HepG2 (cell line): ENCODE data around the gene CDKL2. TPM values are rescaled to one million over a fixed set of nuclear protein-coding genes. Genes with fewer than 3 reads are reported as not detected.

Experiments used
- ATAC-seq: fragments of 200-7000 bp; cut with Tn5 transposase; 3 replicates; pipeline ENCODE4 v1.9.1; 2020; ENCODE audit warnings: mild to moderate bottlenecking, moderate library complexity
- BruUV-seq: library from RNA; stranded (reverse); fragments of 400-500 nt; replicated peaks from 2 replicates; lab custom pipeline; 2021; lab: Mats Ljungman, UMichigan
- CTCF ChIA-PET: fragments of 300-600 bp; formaldehyde crosslinking; extraction: SDS; loops from one replicate; lab custom pipeline; 2021; ENCODE audit warnings: low total read pairs, inconsistent platforms, low intra/inter-chr PET ratio; lab: Yijun Ruan, JAX
- POLR2A ChIA-PET: fragments of 350-600 bp; sonication (Branson Sonifier 250); formaldehyde crosslinking; loops from one replicate; lab custom pipeline; 2020; ENCODE audit warnings: antibody characterized with exemption, inconsistent platforms; lab: Yijun Ruan, JAX
- DNase-seq: peaks from one replicate; pipeline ENCODE4 v3.0.0-alpha.2; 2015; ENCODE audit warnings: low spot score
- FAIRE-seq: peaks from 3 replicates; lab custom pipeline; 2011; peaks lifted over from hg19 to GRCh38; lab: Jason Lieb, UNC
- H2AFZ ChIP-seq: one replicate; pipeline ENCODE4 v1.6.1; 2011; ENCODE audit warnings: low read length, inconsistent platforms
- H3K27ac ChIP-seq: fragments of 300-600 bp; 3 replicates; pipeline ENCODE4 v1.8.0; 2011; ENCODE audit warnings: mixed run types, mild to moderate bottlenecking, mixed read lengths, low read length, inconsistent platforms; ENCODE audit not compliant: insufficient read depth; ENCODE audit errors: extremely low read length
- H3K27me3 ChIP-seq, 2 experiments: fragments of 200-600 bp in 1 of 2; 2 replicates in 1 of 2; 3 replicates in 1 of 2; pipeline versions ENCODE4 v1.6.0 to v1.8.0; 2011; ENCODE audit warnings: low read length in 2 of 2, mild to moderate bottlenecking in 2 of 2, moderate library complexity in 2 of 2, inconsistent platforms in 1 of 2; ENCODE audit not compliant: insufficient read depth in 2 of 2, control insufficient read depth in 1 of 2
- H3K36me3 ChIP-seq, 2 experiments: fragments of 200-600 bp in 1 of 2; replicated peaks in 1 of 2; 2 replicates in 1 of 2; 3 replicates in 1 of 2; pipeline versions ENCODE4 v1.5.1 to v1.8.0; 2011; ENCODE audit warnings: low read length in 2 of 2, inconsistent platforms in 1 of 2; ENCODE audit not compliant: insufficient read depth in 2 of 2, control insufficient read depth in 1 of 2
- H3K4me1 ChIP-seq: 2 replicates; pipeline ENCODE4 v1.5.1; 2012; ENCODE audit warnings: low read length, inconsistent platforms; ENCODE audit not compliant: insufficient read depth
- H3K4me2 ChIP-seq: 2 replicates; pipeline ENCODE4 v1.6.0; 2011; ENCODE audit warnings: low read depth, low read length, inconsistent platforms
- H3K4me3 ChIP-seq, 3 experiments: fragments of 200-600 bp in 1 of 3; sonication (generic), shearing (Covaris generic) in 1 of 3; replicated peaks in 1 of 3; 2 replicates each; pipeline ENCODE4 v1.5.1; 2011 to 2016; ENCODE audit warnings: low read length in 3 of 3, inconsistent platforms in 2 of 3, low read depth in 2 of 3, mild to moderate bottlenecking in 2 of 3, control low read depth in 1 of 3, mixed read lengths in 1 of 3; ENCODE audit not compliant: insufficient read depth in 1 of 3
- H3K79me2 ChIP-seq: one replicate; pipeline ENCODE4 v1.6.1; 2011; ENCODE audit warnings: low read length, inconsistent platforms; ENCODE audit not compliant: insufficient read depth
- H3K9ac ChIP-seq: 2 replicates; pipeline ENCODE4 v1.6.0; 2011; ENCODE audit warnings: mild to moderate bottlenecking, low read depth, low read length, inconsistent platforms; ENCODE audit not compliant: insufficient read depth
- H3K9me3 ChIP-seq: 2 replicates; pipeline ENCODE4 v1.5.1; 2012; ENCODE audit warnings: mild to moderate bottlenecking, low read length
- H4K20me1 ChIP-seq: 2 replicates; pipeline ENCODE4 v1.6.0; 2011; ENCODE audit warnings: inconsistent platforms, mild to moderate bottlenecking, low read length, moderate library complexity; ENCODE audit not compliant: insufficient read depth
- FOXP4 ChIP-seq: sonication (generic); formaldehyde crosslinking; IDR thresholded peaks from 2 replicates; pipeline ENCODE4 v1.4.0; 2020; ENCODE audit warnings: missing genetic modification reagents
- HNRNPL ChIP-seq: fragments of 200-400 bp; formaldehyde crosslinking; IDR thresholded peaks from 2 replicates; pipeline ENCODE4 v1.6.1; 2017; ENCODE audit warnings: mild to moderate bottlenecking, low read depth, low read length
- MIER3 ChIP-seq: IDR thresholded peaks from 2 replicates; pipeline ENCODE4 v1.6.1; 2016; ENCODE audit warnings: missing compliant biosample characterization, borderline replicate concordance
- PREB ChIP-seq: sonication (generic); formaldehyde crosslinking; IDR thresholded peaks from 2 replicates; pipeline ENCODE4 v1.4.0; 2020; ENCODE audit warnings: missing genetic modification reagents
- RNF2 ChIP-seq: fragments of 450-650 bp; conservative IDR thresholded peaks from 2 replicates; pipeline ENCODE4 v1.6.1; 2016; ENCODE audit warnings: low read depth
- SIN3B ChIP-seq: fragments of 150-350 bp; IDR thresholded peaks from 2 replicates; pipeline ENCODE4 v1.6.1; 2014; ENCODE audit warnings: low read length
- WGBS: methylation state at CpG from one replicate; pipeline ENCODE4 v1.1.6; 2017; ENCODE audit warnings: low lambda C conversion rate; 5-methylcytosine and 5-hydroxymethylcytosine counted together
- in situ Hi-C: cut with HindIII; loops from 2 replicates; pipeline ENCODE4 v1.10.0; 2017; ENCODE audit warnings: low pct_unique_long_range_greater_than_20kb; ENCODE audit not compliant: extremely low pct_ligation_motif_present
- intact Hi-C: fragments of 100-400 bp; cut with micrococcal nuclease; formaldehyde crosslinking; loops from one replicate; pipeline ENCODE4 v1.10.0; 2022; ENCODE audit not compliant: unreplicated experiment
- polyA plus RNA-seq, 8 experiments: library from polyadenylated mRNA; depleted of rRNA in 3 of 8; stranded (reverse) in 7 of 8; unstranded in 1 of 8; fragments of >200 nt; fragmentation: Illumina TruSeq in 4 of 8; extraction: Trizol in 4 of 8; gene quantifications; 2 replicates each; pipeline versions ENCODE4 v1.2.1 to v1.2.3, GENCODE V29; 2011 to 2016; ENCODE audit warnings: low read depth in 4 of 8, missing spikeins in 1 of 8, mixed read lengths in 1 of 8; ENCODE audit not compliant: insufficient read depth in 1 of 8
- total RNA-seq, 5 experiments: library from RNA; depleted of rRNA; stranded (reverse); fragments of >200 nt; fragmentation: Illumina TruSeq; extraction: Trizol; gene quantifications; 2 replicates each; pipeline ENCODE4 v1.2.3, GENCODE V29; 2016; ENCODE audit warnings: low read depth in 1 of 5
- TF ChIP-seq, protein P1 (sequence below): sonication (generic); formaldehyde crosslinking; IDR thresholded peaks from 2 replicates; pipeline ENCODE4 v1.5.1; 2020; ENCODE audit warnings: missing genetic modification reagents, mild to moderate bottlenecking, borderline replicate concordance
- TF ChIP-seq, protein P2 (sequence below): sonication (generic); formaldehyde crosslinking; IDR thresholded peaks from 2 replicates; pipeline ENCODE4 v1.5.0; 2020; ENCODE audit warnings: mild to moderate bottlenecking, missing genetic modification reagents, moderate library complexity
- TF ChIP-seq, protein P3 (sequence below): sonication (generic); formaldehyde crosslinking; IDR thresholded peaks from 2 replicates; pipeline ENCODE4 v1.5.1; 2020; ENCODE audit warnings: mild to moderate bottlenecking, moderate library complexity, missing genetic modification reagents
- TF ChIP-seq, protein P4 (sequence below): sonication (generic); formaldehyde crosslinking; IDR thresholded peaks from 2 replicates; pipeline ENCODE4 v1.4.0; 2020; ENCODE audit warnings: missing genetic modification reagents, mild to moderate bottlenecking, borderline replicate concordance

The CDKL2 gene
- total and polyA plus RNA-seq, 2 of the 13 experiments (the other 11 are each of a cell fraction or from before 2014, with no cell fraction given), result not detected

DNA sequence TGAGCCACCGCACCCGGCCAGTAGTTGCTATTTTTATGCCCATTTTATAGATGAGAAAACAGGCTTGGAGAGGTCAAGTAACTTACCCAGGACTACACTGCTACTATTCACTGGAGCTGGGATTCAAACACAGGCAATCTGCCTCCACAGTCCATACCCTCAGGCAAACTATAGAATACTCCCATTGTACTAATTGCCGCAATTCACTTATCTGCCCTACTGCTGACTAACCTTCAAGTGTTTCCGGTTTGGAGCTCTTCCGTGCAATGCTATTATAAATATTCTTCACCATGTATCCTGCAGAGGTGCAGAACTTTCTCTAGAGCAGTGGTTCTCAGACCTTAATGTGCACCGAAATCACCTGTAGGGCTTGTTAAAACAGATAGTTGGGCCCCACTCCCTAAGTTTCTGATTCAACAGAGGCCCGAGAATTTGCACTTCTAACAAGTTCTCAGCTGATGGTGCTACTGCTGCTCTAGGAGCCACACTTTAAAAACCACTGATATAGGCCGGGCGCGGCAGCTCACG lies 44.7 kb upstream of the CDKL2 start:
- intact Hi-C loops (no loop called here), in situ Hi-C loops (no loop called here)
- H4K20me1 ChIP-seq, result peaks cover 24% of the 10 kb centered on the region
- peaks cover 36% of the 10 kb centered on the region for H3K79me2 ChIP-seq
- no peak overlapping the region for H3K4me2 ChIP-seq
- no peak overlapping the region for H3K27ac ChIP-seq
- no peaks in the 10 kb centered on the region for H3K9me3 ChIP-seq
- BruUV-seq, result no TSS peak
- FAIRE-seq, result no peak
- no peak overlapping the region for H3K9ac ChIP-seq
- no peak overlapping the region for H2AFZ ChIP-seq
- WGBS, result 100% methylated on average over 11 of the region's 11 CpGs
- H3K4me1 ChIP-seq, result peaks cover 23% of the 10 kb centered on the region
- H3K4me3 ChIP-seq, result no peak overlapping the region
- H3K27me3 ChIP-seq, result no peaks in the 10 kb centered on the region; a peak in 1 of 5 replicates
- ChIA-PET CTCF (no interaction called here), POLR2A (interaction anchor here (0.9 to 1.6 kb wide), 2 partner anchors 48 to 49 kb away, joined by 3 to 6 read pairs; partner anchors contain the start of gene USO1)
- no peaks in the 10 kb centered on the region for H3K36me3 ChIP-seq
- ATAC-seq, result no peak
- no peak for DNase-seq
- TF ChIP-seq HNRNPL (no peak), RNF2 (no peak), PREB (CRISPR knock-in tag) (no peak), FOXP4 (CRISPR knock-in tag) (no peak), MIER3 (no peak), SIN3B (no peak)
- TF ChIP-seq, protein P1, sequence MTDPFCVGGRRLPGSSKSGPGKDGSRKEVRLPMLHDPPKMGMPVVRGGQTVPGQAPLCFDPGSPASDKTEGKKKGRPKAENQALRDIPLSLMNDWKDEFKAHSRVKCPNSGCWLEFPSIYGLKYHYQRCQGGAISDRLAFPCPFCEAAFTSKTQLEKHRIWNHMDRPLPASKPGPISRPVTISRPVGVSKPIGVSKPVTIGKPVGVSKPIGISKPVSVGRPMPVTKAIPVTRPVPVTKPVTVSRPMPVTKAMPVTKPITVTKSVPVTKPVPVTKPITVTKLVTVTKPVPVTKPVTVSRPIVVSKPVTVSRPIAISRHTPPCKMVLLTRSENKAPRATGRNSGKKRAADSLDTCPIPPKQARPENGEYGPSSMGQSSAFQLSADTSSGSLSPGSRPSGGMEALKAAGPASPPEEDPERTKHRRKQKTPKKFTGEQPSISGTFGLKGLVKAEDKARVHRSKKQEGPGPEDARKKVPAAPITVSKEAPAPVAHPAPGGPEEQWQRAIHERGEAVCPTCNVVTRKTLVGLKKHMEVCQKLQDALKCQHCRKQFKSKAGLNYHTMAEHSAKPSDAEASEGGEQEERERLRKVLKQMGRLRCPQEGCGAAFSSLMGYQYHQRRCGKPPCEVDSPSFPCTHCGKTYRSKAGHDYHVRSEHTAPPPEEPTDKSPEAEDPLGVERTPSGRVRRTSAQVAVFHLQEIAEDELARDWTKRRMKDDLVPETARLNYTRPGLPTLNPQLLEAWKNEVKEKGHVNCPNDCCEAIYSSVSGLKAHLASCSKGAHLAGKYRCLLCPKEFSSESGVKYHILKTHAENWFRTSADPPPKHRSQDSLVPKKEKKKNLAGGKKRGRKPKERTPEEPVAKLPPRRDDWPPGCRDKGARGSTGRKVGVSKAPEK (CRISPR knock-in tag), result no peak
- TF ChIP-seq, protein P2, sequence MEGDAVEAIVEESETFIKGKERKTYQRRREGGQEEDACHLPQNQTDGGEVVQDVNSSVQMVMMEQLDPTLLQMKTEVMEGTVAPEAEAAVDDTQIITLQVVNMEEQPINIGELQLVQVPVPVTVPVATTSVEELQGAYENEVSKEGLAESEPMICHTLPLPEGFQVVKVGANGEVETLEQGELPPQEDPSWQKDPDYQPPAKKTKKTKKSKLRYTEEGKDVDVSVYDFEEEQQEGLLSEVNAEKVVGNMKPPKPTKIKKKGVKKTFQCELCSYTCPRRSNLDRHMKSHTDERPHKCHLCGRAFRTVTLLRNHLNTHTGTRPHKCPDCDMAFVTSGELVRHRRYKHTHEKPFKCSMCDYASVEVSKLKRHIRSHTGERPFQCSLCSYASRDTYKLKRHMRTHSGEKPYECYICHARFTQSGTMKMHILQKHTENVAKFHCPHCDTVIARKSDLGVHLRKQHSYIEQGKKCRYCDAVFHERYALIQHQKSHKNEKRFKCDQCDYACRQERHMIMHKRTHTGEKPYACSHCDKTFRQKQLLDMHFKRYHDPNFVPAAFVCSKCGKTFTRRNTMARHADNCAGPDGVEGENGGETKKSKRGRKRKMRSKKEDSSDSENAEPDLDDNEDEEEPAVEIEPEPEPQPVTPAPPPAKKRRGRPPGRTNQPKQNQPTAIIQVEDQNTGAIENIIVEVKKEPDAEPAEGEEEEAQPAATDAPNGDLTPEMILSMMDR (CRISPR knock-in tag), result no peak
- TF ChIP-seq, protein P3, sequence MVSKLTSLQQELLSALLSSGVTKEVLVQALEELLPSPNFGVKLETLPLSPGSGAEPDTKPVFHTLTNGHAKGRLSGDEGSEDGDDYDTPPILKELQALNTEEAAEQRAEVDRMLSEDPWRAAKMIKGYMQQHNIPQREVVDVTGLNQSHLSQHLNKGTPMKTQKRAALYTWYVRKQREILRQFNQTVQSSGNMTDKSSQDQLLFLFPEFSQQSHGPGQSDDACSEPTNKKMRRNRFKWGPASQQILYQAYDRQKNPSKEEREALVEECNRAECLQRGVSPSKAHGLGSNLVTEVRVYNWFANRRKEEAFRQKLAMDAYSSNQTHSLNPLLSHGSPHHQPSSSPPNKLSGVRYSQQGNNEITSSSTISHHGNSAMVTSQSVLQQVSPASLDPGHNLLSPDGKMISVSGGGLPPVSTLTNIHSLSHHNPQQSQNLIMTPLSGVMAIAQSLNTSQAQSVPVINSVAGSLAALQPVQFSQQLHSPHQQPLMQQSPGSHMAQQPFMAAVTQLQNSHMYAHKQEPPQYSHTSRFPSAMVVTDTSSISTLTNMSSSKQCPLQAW (CRISPR knock-in tag), result no peak
- TF ChIP-seq, protein P4, sequence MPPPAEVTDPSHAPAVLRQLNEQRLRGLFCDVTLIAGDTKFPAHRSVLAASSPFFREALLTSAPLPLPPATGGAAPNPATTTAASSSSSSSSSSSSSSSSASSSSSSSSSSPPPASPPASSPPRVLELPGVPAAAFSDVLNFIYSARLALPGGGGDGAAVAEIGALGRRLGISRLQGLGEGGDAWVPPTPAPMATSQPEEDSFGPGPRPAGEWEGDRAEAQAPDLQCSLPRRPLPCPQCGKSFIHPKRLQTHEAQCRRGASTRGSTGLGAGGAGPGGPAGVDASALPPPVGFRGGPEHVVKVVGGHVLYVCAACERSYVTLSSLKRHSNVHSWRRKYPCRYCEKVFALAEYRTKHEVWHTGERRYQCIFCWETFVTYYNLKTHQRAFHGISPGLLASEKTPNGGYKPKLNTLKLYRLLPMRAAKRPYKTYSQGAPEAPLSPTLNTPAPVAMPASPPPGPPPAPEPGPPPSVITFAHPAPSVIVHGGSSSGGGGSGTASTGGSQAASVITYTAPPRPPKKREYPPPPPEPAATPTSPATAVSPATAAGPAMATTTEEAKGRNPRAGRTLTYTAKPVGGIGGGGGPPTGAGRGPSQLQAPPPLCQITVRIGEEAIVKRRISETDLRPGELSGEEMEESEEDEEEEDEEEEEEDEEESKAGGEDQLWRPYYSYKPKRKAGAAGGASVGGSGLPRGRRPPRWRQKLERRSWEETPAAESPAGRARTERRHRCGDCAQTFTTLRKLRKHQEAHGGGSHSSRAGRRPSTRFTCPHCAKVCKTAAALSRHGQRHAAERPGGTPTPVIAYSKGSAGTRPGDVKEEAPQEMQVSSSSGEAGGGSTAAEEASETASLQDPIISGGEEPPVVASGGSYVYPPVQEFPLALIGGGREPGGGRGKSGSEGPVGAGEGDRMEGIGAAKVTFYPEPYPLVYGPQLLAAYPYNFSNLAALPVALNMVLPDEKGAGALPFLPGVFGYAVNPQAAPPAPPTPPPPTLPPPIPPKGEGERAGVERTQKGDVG (CRISPR knock-in tag), result no peak
